ENCODE results near the gene NACC2.

GRCh38 chr9:136004712-136005111 is 90.4 kb downstream of the NACC2 start:
- TF ChIP-seq CTCF (IDR thresholded peaks at IDR 0.05) (no peak), REST (IDR thresholded peaks at IDR 0.05; ENCODE audit: insufficient read depth in 1 of 2, low read depth in 2 of 2, low read length in 1 of 2) (no peak), POLR2AphosphoS5 (IDR thresholded peaks at IDR 0.05; ENCODE audit: low read depth, low read length) (no peak), SIN3A (IDR thresholded peaks at IDR 0.05; ENCODE audit: borderline replicate concordance, insufficient read depth, low read depth, low read length) (no peak), TCF7L2 (IDR thresholded peaks at IDR 0.05; ENCODE audit: low read depth, low read length) (no peak)
